ENCODE results near the gene OPHN1. TPM values are rescaled to one million over a fixed set of nuclear protein-coding genes. Genes with fewer than 3 reads are reported as not detected.

Gene OPHN1
- 1 to 10 TPM; 2.4 to 3.7 (median 3.4) TPM for total RNA-seq
- polyA plus RNA-seq = 1 to 10 TPM in 2 of 3 donors, under 1 TPM in 1; 0.47 to 1.7 (median 1.5) TPM
- long read RNA-seq, donor 1, partial matches to known transcripts = 0 of 2 reads
- long read RNA-seq, donor 1, other reads (novel, unspliced or antisense) = 2 of 2 reads
- long read RNA-seq, donor 2, full-length matches to known transcripts = 1 of 3 reads
- long read RNA-seq, donor 2, partial matches to known transcripts = 0 of 3 reads
- long read RNA-seq, donor 2, other reads (novel, unspliced or antisense) = 2 of 3 reads

DNA sequence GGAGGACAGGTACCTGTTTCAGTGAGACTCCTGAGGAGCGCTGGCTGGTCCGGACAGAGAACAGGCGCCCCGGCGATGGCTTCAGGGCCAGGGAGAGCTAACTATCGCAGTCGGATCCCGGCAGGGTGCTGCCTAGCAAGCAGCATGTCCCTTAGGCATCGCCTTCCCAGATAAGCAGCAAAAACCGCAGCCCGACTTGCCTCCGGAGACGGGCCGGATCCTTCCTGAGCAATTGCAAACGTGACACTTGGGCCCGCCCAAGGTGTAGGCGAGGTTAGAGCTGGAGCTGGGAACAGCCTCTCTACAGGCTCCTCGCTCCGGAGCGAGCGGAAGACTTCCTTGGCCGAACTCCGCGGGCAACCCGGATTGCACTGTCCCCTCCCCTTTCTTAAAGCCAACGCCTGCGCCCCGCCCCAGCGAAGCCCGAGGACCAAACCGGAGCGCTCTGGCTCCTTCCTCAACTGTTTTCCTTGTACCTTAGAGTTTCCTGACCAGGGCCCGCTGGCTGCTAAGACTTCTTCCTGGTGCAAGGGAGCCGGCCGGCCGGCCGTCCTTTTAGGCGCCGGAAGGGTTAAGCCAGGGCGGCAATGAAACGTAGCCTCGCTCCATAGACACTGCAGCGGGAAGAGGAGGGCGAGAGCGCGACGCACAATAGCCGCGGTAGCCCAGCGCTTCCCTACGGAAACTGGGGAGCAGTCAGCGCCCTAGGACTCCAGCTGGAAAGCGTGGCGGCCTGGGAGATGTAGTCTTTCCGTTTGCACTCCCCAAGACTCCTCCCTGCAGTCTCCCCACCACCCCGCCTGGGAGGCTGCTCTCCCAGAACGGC, at the start of gene OPHN1:
OPHN1 (minus strand) TSS at position 341 of the 826 bp plus-strand sequence. CDS start 475 bp downstream, outside the sequence.
- H3K4me1 ChIP-seq = peaks cover 7% of the 10 kb centered on the region
- intact Hi-C loops (cut with DNase I) = no loop called here
- peaks cover 0 to 20% (median 0%) of the 10 kb centered on the region in 3 donors for H3K27me3 ChIP-seq (ENCODE audit: insufficient read depth in 3 of 3, low read length in 2 of 3)
- H3K27ac ChIP-seq = peak within 1 kb of the TSS; percentile 65
- no peaks in the 10 kb centered on the region for H3K9me3 ChIP-seq
- TF ChIP-seq, protein P1, sequence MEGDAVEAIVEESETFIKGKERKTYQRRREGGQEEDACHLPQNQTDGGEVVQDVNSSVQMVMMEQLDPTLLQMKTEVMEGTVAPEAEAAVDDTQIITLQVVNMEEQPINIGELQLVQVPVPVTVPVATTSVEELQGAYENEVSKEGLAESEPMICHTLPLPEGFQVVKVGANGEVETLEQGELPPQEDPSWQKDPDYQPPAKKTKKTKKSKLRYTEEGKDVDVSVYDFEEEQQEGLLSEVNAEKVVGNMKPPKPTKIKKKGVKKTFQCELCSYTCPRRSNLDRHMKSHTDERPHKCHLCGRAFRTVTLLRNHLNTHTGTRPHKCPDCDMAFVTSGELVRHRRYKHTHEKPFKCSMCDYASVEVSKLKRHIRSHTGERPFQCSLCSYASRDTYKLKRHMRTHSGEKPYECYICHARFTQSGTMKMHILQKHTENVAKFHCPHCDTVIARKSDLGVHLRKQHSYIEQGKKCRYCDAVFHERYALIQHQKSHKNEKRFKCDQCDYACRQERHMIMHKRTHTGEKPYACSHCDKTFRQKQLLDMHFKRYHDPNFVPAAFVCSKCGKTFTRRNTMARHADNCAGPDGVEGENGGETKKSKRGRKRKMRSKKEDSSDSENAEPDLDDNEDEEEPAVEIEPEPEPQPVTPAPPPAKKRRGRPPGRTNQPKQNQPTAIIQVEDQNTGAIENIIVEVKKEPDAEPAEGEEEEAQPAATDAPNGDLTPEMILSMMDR (IDR thresholded peaks at IDR 0.05) = no peak
- DNase-seq (peak; percentile 78 to 87), ATAC-seq (peak; percentile 89 to 97 (median 92))
- WGBS, 3 donors = 0 to 34% (median 0%) methylated on average over 29 to 57 of the region's 57 CpGs
- no peaks in the 10 kb centered on the region for H3K36me3 ChIP-seq (ENCODE audit: insufficient read depth in 1 of 2, low read depth in 1 of 2)
- peak within 1 kb of the TSS; percentile 70 for H3K4me3 ChIP-seq

GRCh38 chrX:68480969-68481368, 47.7 kb upstream of the OPHN1 start:
- DNase-seq (no peak), ATAC-seq (no peak)
- Histone ChIP-seq H3K9me3 (no peaks in the 10 kb centered on the region), H3K36me3 (ENCODE audit: insufficient read depth in 1 of 2, low read depth in 1 of 2) (no peaks in the 10 kb centered on the region), H3K27ac (no peak overlapping the region), H3K4me3 (no peak overlapping the region), H3K27me3 (ENCODE audit: insufficient read depth in 3 of 3, low read length in 2 of 3) (peaks cover 0 to 4% (median 0%) of the 10 kb centered on the region in 3 donors), H3K4me1 (no peaks in the 10 kb centered on the region)
- intact Hi-C loops (cut with DNase I) = no loop called here
- WGBS, 3 donors = 89 to 93% (median 93%) methylated on average over 1 of the region's 1 CpG
- TF ChIP-seq, protein P1 (IDR thresholded peaks at IDR 0.05) = no peak

DNA sequence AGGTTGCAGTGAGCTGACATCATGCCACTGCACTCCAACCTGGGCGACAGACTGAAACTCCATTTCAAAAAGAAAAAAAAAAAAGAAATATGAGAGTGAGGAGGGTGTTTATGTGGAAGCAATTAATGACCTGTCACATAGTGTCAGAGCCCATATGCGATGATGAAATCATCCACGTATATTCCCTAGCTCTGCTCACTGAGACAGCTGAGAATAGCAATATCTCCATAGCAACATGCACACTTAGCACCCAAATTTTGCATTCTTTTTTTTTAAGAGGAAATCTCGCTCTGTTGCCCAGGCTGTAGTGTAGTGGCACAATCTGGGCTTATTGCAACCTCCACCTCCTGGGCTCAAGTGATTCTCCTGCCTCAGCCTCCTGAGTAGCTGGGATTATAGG, 31.5 kb upstream of the OPHN1 start:
- WGBS, 3 donors = 73 to 93% (median 86%) methylated on average over 4 of the region's 4 CpGs
- intact Hi-C loops (cut with DNase I) = loop anchor here (5.0 kb wide), 2 partner anchors 33 to 267 kb away; partner anchors contain the start of gene YIPF6 (in 1 of the 2)
- ATAC-seq = no peak

GRCh38 chrX:68463880-68464279, 30.6 kb upstream of the OPHN1 start:
- no peaks in the 10 kb centered on the region for H3K9me3 ChIP-seq
- DNase-seq = no peak
- TF ChIP-seq, protein P1 (IDR thresholded peaks at IDR 0.05) = no peak
- intact Hi-C loops (cut with DNase I) = loop anchor here (5.0 kb wide), 2 partner anchors 33 to 267 kb away; partner anchors contain the start of gene YIPF6 (in 1 of the 2)
- no peak overlapping the region for H3K4me3 ChIP-seq
- no peaks in the 10 kb centered on the region for H3K4me1 ChIP-seq
- H3K27ac ChIP-seq = no peak overlapping the region
- no peaks in the 10 kb centered on the region for H3K36me3 ChIP-seq (ENCODE audit: insufficient read depth in 1 of 2, low read depth in 1 of 2)
- peaks cover 0 to 3% (median 0%) of the 10 kb centered on the region in 3 donors for H3K27me3 ChIP-seq (ENCODE audit: insufficient read depth in 3 of 3, low read length in 2 of 3)
- no peak for ATAC-seq
- 95 to 100% (median 100%) methylated on average over 1 of the region's 1 CpG for WGBS, 3 donors

More for the DNA sequence above, 31.5 kb upstream of the OPHN1 start:
- H3K4me3 ChIP-seq = no peak overlapping the region
- no peaks in the 10 kb centered on the region for H3K36me3 ChIP-seq (ENCODE audit: insufficient read depth in 1 of 2, low read depth in 1 of 2)
- H3K4me1 ChIP-seq = no peaks in the 10 kb centered on the region
- TF ChIP-seq, protein P1 (IDR thresholded peaks at IDR 0.05) = no peak
- H3K27me3 ChIP-seq (ENCODE audit: insufficient read depth in 3 of 3, low read length in 2 of 3) = peaks cover 0 to 3% (median 0%) of the 10 kb centered on the region in 3 donors
- no peak for DNase-seq
- no peak overlapping the region for H3K27ac ChIP-seq
- no peaks in the 10 kb centered on the region for H3K9me3 ChIP-seq

Measured in psoas muscle (tissue), 8 donors.